ENCODE results near the gene CORO1C. TPM values are rescaled to one million over a fixed set of nuclear protein-coding genes. Genes with fewer than 3 reads are reported as not detected.

Gene CORO1C
- polyA plus RNA-seq, 1 donor from 2014 or later = 123 TPM

GRCh38 chr12:108778053-108778452 lies 46.7 kb upstream of the CORO1C start:
- Histone ChIP-seq H3F3A (ENCODE audit: insufficient read depth, low read length, poor library complexity, severe bottlenecking) (no peaks in the 10 kb centered on the region), H3K9ac (ENCODE audit: low read length) (no peak overlapping the region), H3K79me2 (replicated peaks; ENCODE audit: insufficient read depth, low read length) (no peaks in the 10 kb centered on the region), H3K36me3 (ENCODE audit: insufficient read depth, low read length) (no peaks in the 10 kb centered on the region), H2AFZ (ENCODE audit: low read depth, low read length) (no peak overlapping the region), H3K9me2 (ENCODE audit: insufficient read depth, low read length) (no peaks in the 10 kb centered on the region), H3K4me2 (ENCODE audit: low read length) (no peak overlapping the region), H3K27ac (ENCODE audit: low read length) (no peak overlapping the region), H3K27me3 (ENCODE audit: insufficient read depth, low read depth, low read length) (no peaks in the 10 kb centered on the region), H3K9me3 (ENCODE audit: low read length) (no peaks in the 10 kb centered on the region), H4K20me1 (ENCODE audit: insufficient read depth) (no peaks in the 10 kb centered on the region), H3K4me3 (ENCODE audit: low read length) (no peak overlapping the region)
- no peak for TF ChIP-seq POLR2AphosphoS5 (IDR thresholded peaks at IDR 0.05)
- TF ChIP-seq MXI1 (conservative IDR thresholded peaks at IDR 0.05; ENCODE audit: poor library complexity, severe bottlenecking) = no peak
- TF ChIP-seq EP300 (conservative IDR thresholded peaks at IDR 0.05; ENCODE audit: poor library complexity, severe bottlenecking) = no peak
- TF ChIP-seq TAF1 (IDR thresholded peaks at IDR 0.05; ENCODE audit: low read depth) = no peak
- TF ChIP-seq SMC3 (conservative IDR thresholded peaks at IDR 0.05; ENCODE audit: poor library complexity) = no peak
- no peak for TF ChIP-seq RAD21 (conservative IDR thresholded peaks at IDR 0.05)
- no peak for TF ChIP-seq REST (IDR thresholded peaks at IDR 0.05; ENCODE audit: borderline replicate concordance)
- TF ChIP-seq EZH2 (IDR thresholded peaks at IDR 0.05; ENCODE audit: borderline replicate concordance, insufficient read depth, low read length, poor library complexity, severe bottlenecking) = no peak

- H3K9me2 ChIP-seq (ENCODE audit: insufficient read depth, low read length) = no peaks in the 10 kb centered on the region
- H3K27ac ChIP-seq (ENCODE audit: low read length) = no peak overlapping the region
- H3K79me2 ChIP-seq (replicated peaks; ENCODE audit: insufficient read depth, low read length) = no peaks in the 10 kb centered on the region
- no peaks in the 10 kb centered on the region for H3K36me3 ChIP-seq (ENCODE audit: insufficient read depth, low read length)
- H3F3A ChIP-seq (ENCODE audit: insufficient read depth, low read length, poor library complexity, severe bottlenecking) = no peaks in the 10 kb centered on the region
- H3K9ac ChIP-seq (ENCODE audit: low read length) = no peak overlapping the region
- no peaks in the 10 kb centered on the region for H3K27me3 ChIP-seq (ENCODE audit: insufficient read depth, low read depth, low read length)
- no peaks in the 10 kb centered on the region for H4K20me1 ChIP-seq (ENCODE audit: insufficient read depth)
- H2AFZ ChIP-seq (ENCODE audit: low read depth, low read length) = no peak overlapping the region
- no peak for TF ChIP-seq TAF1 (IDR thresholded peaks at IDR 0.05; ENCODE audit: low read depth)
- TF ChIP-seq REST (IDR thresholded peaks at IDR 0.05; ENCODE audit: borderline replicate concordance) = no peak
- TF ChIP-seq POLR2AphosphoS5 (IDR thresholded peaks at IDR 0.05) = no peak
- TF ChIP-seq CTCF (IDR thresholded peaks at IDR 0.05; ENCODE audit: poor library complexity, severe bottlenecking) = no peak
- TF ChIP-seq EP300 (conservative IDR thresholded peaks at IDR 0.05; ENCODE audit: poor library complexity, severe bottlenecking) = no peak
- no peak for TF ChIP-seq EZH2 (IDR thresholded peaks at IDR 0.05; ENCODE audit: borderline replicate concordance, insufficient read depth, low read length, poor library complexity, severe bottlenecking)
- no peak for TF ChIP-seq MXI1 (conservative IDR thresholded peaks at IDR 0.05; ENCODE audit: poor library complexity, severe bottlenecking)
- TF ChIP-seq SMC3 (conservative IDR thresholded peaks at IDR 0.05; ENCODE audit: poor library complexity) = no peak
- no peak overlapping the region for H3K4me2 ChIP-seq (ENCODE audit: low read length)
- H3K4me3 ChIP-seq (ENCODE audit: low read length) = no peak overlapping the region
- no peaks in the 10 kb centered on the region for H3K9me3 ChIP-seq (ENCODE audit: low read length)
Measured at GRCh38 chr12:108777156-108777555, 45.8 kb upstream of the CORO1C start.
